SU-DHL-6 (cell line): ENCODE measurements around the gene SOAT2.

Experiments used
- H2AFZ ChIP-seq: fragments of 200-600 bp; sonication (generic); 2 replicates; pipeline ENCODE4 v1.6.1; 2014; ENCODE audit warnings: low read depth, mild to moderate bottlenecking, moderate library complexity, mixed read lengths, antibody characterized with exemption, low read length; ENCODE audit not compliant: severe bottlenecking
- H3F3A ChIP-seq: fragments of 200-600 bp; shearing (Covaris generic); 2 replicates; pipeline ENCODE4 v1.6.0; 2016; ENCODE audit warnings: antibody characterized with exemption, mild to moderate bottlenecking; ENCODE audit not compliant: insufficient read depth
- H3K27ac ChIP-seq: fragments of 200-600 bp; sonication (generic); 2 replicates; pipeline ENCODE4 v1.5.1; 2016; ENCODE audit warnings: low read depth, mild to moderate bottlenecking, low read length, moderate library complexity, mixed read lengths
- H3K27me3 ChIP-seq: fragments of 200-600 bp; sonication (generic), shearing (Covaris generic); 2 replicates; pipeline ENCODE4 v1.6.0; 2014; ENCODE audit warnings: mild to moderate bottlenecking, low read length
- H3K36me3 ChIP-seq: fragments of 200-600 bp; sonication (generic); 2 replicates; pipeline ENCODE4 v1.6.1; 2014; ENCODE audit warnings: mild to moderate bottlenecking, low read length, mixed read lengths
- H3K4me2 ChIP-seq: fragments of 300-600, 200-600 bp; shearing (Covaris generic), sonication (generic); 2 replicates; pipeline ENCODE4 v1.6.0; 2014; ENCODE audit warnings: low read length, low read depth, mild to moderate bottlenecking; ENCODE audit not compliant: poor library complexity, severe bottlenecking
- H3K4me3 ChIP-seq: fragments of 200-600 bp; sonication (generic); 2 replicates; pipeline ENCODE4 v1.5.1; 2014; ENCODE audit warnings: antibody characterized with exemption, low read length, mild to moderate bottlenecking, mixed read lengths; ENCODE audit not compliant: insufficient read depth, poor library complexity, severe bottlenecking
- H3K79me2 ChIP-seq: fragments of 200-600 bp; sonication (generic); 2 replicates; pipeline ENCODE4 v1.6.1; 2014; ENCODE audit warnings: mild to moderate bottlenecking, low read length, moderate library complexity; ENCODE audit not compliant: insufficient read depth
- H3K9ac ChIP-seq: fragments of 200-600 bp; sonication (generic); 2 replicates; pipeline ENCODE4 v1.7.0; 2014; ENCODE audit warnings: mild to moderate bottlenecking, low read length
- H3K9me2 ChIP-seq: fragments of 200-600 bp; sonication (generic); replicated peaks from 2 replicates; pipeline ENCODE4 v1.6.1; 2014; ENCODE audit warnings: low read length; ENCODE audit not compliant: insufficient read depth
- H3K9me3 ChIP-seq: fragments of 200-600 bp; sonication (generic); 2 replicates; pipeline ENCODE4 v1.6.1; 2014; ENCODE audit warnings: low read length, mixed read lengths; ENCODE audit not compliant: insufficient read depth
- H4K20me1 ChIP-seq: fragments of 200-600 bp; sonication (generic); 2 replicates; pipeline ENCODE4 v1.6.1; 2014; ENCODE audit warnings: low read depth, mild to moderate bottlenecking, antibody characterized with exemption, low read length, moderate library complexity, mixed read lengths
- CTCF ChIP-seq: fragments of 200-600 bp; sonication (generic); IDR thresholded peaks from one replicate; pipeline ENCODE4 v1.5.1; 2017; ENCODE audit warnings: antibody characterized with exemption, mild to moderate bottlenecking, low read length, moderate library complexity; ENCODE audit not compliant: insufficient read depth, poor library complexity, severe bottlenecking
- EZH2phosphoT487 ChIP-seq: fragments of 200-600 bp; sonication (generic), shearing (Covaris generic); conservative IDR thresholded peaks from 2 replicates; pipeline ENCODE4 v1.6.1; 2018; ENCODE audit warnings: mild to moderate bottlenecking, antibody characterized with exemption, low read length, moderate library complexity, mixed read lengths

The SOAT2 gene

GRCh38 chr12:53067993-53068770, 35.1 kb upstream of the SOAT2 start:
- Histone ChIP-seq H3K4me3 (no peak overlapping the region), H2AFZ (no peak overlapping the region), H3F3A (no peaks in the 10 kb centered on the region), H3K36me3 (no peaks in the 10 kb centered on the region), H3K9me3 (no peaks in the 10 kb centered on the region), H3K27ac (no peak overlapping the region), H4K20me1 (no peaks in the 10 kb centered on the region), H3K9ac (no peak overlapping the region), H3K27me3 (no peaks in the 10 kb centered on the region), H3K79me2 (no peaks in the 10 kb centered on the region), H3K4me2 (no peak overlapping the region), H3K9me2 (no peaks in the 10 kb centered on the region)
- TF ChIP-seq EZH2phosphoT487 (no peak), CTCF (no peak)

- Histone ChIP-seq H4K20me1 (no peaks in the 10 kb centered on the region), H3K79me2 (no peaks in the 10 kb centered on the region), H3K9me3 (no peaks in the 10 kb centered on the region), H3K36me3 (no peaks in the 10 kb centered on the region), H3K4me3 (no peak overlapping the region), H3K27ac (no peak overlapping the region), H3F3A (no peaks in the 10 kb centered on the region), H2AFZ (no peak overlapping the region), H3K27me3 (no peaks in the 10 kb centered on the region), H3K9me2 (no peaks in the 10 kb centered on the region), H3K9ac (no peak overlapping the region), H3K4me2 (no peak overlapping the region)
- TF ChIP-seq EZH2phosphoT487, result no peak
- TF ChIP-seq CTCF, result no peak
Observed at GRCh38 chr12:53068811-53069585, 34.3 kb upstream of the SOAT2 start.

GRCh38 chr12:53069621-53070410, 33.5 kb upstream of the SOAT2 start:
- Histone ChIP-seq H3K27ac (no peak overlapping the region), H3K4me2 (no peak overlapping the region), H3F3A (no peaks in the 10 kb centered on the region), H3K79me2 (no peaks in the 10 kb centered on the region), H4K20me1 (no peaks in the 10 kb centered on the region), H3K27me3 (no peaks in the 10 kb centered on the region), H2AFZ (no peak overlapping the region), H3K9me2 (no peaks in the 10 kb centered on the region), H3K4me3 (no peak overlapping the region), H3K9me3 (no peaks in the 10 kb centered on the region), H3K9ac (no peak overlapping the region), H3K36me3 (no peaks in the 10 kb centered on the region)
- TF ChIP-seq EZH2phosphoT487, result no peak
- TF ChIP-seq CTCF, result no peak
